Skeletal muscle satellite cell (primary cell): Measurements from ENCODE around the gene L2HGDH. TPM values are rescaled to one million over a fixed set of nuclear protein-coding genes. Genes with fewer than 3 reads are reported as not detected.
A peak's percentile ranks its signal among the peaks of the same experiment; 100 is the strongest.
"Not testable (repeated sequence)": the region's sequence is repeated elsewhere in the genome, so short reads cannot be mapped to it uniquely, and the experiment has no call there.

ENCODE experiments used
- H3K27me3 ChIP-seq: 2 replicates; pipeline ENCODE4 v1.7.0; 2013; ENCODE audit warnings: low read length; ENCODE audit not compliant: control insufficient read depth, insufficient read depth
- H3K36me3 ChIP-seq: 2 replicates; pipeline ENCODE4 v1.7.0; 2013; ENCODE audit warnings: mild to moderate bottlenecking, control low read depth, low read length; ENCODE audit not compliant: insufficient read depth
- H3K4me1 ChIP-seq: 2 replicates; pipeline ENCODE4 v1.7.0; 2013; ENCODE audit warnings: low read length; ENCODE audit not compliant: control insufficient read depth, insufficient read depth
- H3K4me2 ChIP-seq: 2 replicates; pipeline ENCODE4 v1.7.0; 2013; ENCODE audit warnings: mild to moderate bottlenecking, low read length
- H3K4me3 ChIP-seq: 2 replicates; pipeline ENCODE4 v1.7.0; 2013; ENCODE audit warnings: low read length
- H3K9ac ChIP-seq: 2 replicates; pipeline ENCODE4 v1.7.0; 2013; ENCODE audit warnings: mild to moderate bottlenecking, low read depth, low read length, moderate library complexity
- H3K9me3 ChIP-seq: replicated peaks from 2 replicates; pipeline ENCODE4 v1.7.0; 2013; ENCODE audit warnings: mild to moderate bottlenecking, control low read depth, low read length
- total RNA-seq: library from RNA; depleted of rRNA; stranded (reverse); fragments of >200 nt; gene quantifications from 2 replicates; pipeline ENCODE4 v1.2.3, GENCODE V29; 2012; rRNA removed

The L2HGDH gene
- total RNA-seq, result 3.3 and 3.5 TPM in 2 replicates

DNA sequence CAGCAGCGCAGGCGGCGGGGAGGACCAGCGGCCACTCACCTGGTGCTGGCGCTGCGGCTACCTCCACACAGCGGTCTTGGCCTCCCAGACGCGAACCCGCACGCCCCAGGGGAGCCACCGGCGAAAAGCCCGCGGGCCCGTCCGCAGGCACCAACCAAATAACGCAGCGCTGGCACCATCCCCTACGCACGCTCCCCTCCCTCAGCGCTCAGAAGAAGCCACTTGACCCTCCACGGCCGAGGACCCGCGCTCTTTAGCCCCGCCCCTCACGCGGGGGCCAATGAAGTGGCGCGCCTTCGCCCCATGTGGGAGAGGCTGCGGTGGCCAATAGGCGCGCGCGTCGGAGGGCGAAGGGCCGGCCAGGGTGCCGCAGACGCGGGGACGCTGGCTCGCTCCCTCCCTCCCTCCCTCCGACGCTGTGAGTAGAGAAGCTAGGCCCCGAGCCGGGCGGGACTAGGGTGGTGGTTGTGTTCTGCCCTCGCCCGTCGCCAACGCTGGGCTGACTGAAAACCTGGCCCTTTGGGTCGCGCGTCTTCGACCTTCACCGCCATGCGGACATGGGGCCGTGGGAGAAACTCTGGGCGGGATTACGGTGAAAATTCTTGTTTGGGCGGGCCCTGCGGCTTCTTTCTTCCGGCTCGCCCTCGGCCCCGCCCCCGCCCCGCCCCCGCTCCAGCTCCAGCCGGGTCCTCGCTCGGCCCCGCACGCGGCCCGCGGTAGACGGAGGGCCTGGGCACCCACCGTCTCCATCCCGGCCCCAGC, at the start of gene L2HGDH, which contains the start of gene DMAC2L:
L2HGDH (minus strand) TSS at position 258 of the 762 bp plus-strand sequence; CDS start at position 179, 79 bp downstream.
DMAC2L (plus strand) TSS at position 353 of the 762 bp plus-strand sequence. CDS start 9,164 bp downstream, outside the sequence.
- Histone ChIP-seq H3K9me3 (no peaks in the 10 kb centered on the region), H3K27me3 (no peaks in the 10 kb centered on the region), H3K4me3 (peak within 1 kb of the TSS; percentile 91), H3K4me1 (peaks cover 12% of the 10 kb centered on the region), H3K4me2 (peak within 1 kb of the TSS; percentile 90), H3K9ac (peak within 1 kb of the TSS; percentile 87), H3K36me3 (no peaks in the 10 kb centered on the region)

DNA sequence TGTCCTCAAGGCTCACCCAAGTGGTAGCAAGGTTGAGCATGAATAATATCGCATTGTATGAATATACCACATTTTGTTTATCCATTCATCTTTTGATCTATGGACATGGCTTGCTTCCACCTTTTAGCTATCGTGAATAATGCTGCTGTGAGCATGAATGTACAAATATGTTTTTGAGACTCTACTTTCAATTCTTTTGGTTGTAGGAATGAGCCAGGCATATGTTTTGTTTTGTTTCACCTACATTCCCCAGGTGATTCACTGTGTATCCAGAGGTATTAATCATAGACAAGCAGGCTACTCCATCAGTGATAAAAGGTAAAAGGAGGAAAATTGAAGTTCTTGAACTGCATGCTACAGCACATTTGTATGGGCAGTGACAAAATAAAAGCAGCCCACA, 48.8 kb upstream of the L2HGDH start:
- Histone ChIP-seq H3K4me3 (no peak overlapping the region), H3K4me2 (no peak overlapping the region), H3K4me1 (peaks cover 8% of the 10 kb centered on the region), H3K36me3 (no peaks in the 10 kb centered on the region), H3K9ac (no peak overlapping the region), H3K27me3 (no peaks in the 10 kb centered on the region), H3K9me3 (no peaks in the 10 kb centered on the region)

DNA sequence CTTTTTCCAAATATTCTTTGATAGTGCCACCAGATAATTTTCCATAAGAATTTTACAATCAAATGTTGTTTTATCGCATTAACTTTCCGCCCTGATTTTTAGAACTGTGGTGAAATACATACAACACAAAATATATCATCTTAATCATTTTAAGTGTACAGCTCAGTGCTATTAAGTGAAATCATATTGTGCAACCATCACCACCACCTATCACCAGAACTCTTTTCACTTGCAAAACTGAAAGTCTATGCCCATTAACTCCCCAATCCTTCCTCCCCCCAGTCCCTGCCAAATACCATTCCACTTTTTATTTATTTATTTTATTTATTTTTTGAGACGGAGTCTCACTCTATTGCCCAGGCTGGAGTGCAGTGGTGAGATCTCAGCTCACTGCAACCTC, 48.1 kb upstream of the L2HGDH start:
- Histone ChIP-seq H3K4me2 (no peak overlapping the region), H3K4me3 (no peak overlapping the region), H3K27me3 (no peaks in the 10 kb centered on the region), H3K4me1 (peaks cover 8% of the 10 kb centered on the region), H3K9me3 (no peaks in the 10 kb centered on the region), H3K9ac (no peak overlapping the region), H3K36me3 (no peaks in the 10 kb centered on the region)

- Histone ChIP-seq H3K4me1 (peaks cover 8% of the 10 kb centered on the region), H3K36me3 (no peaks in the 10 kb centered on the region), H3K4me2 (no peak overlapping the region), H3K9ac (no peak overlapping the region), H3K27me3 (no peaks in the 10 kb centered on the region), H3K4me3 (no peak overlapping the region), H3K9me3 (no peaks in the 10 kb centered on the region)
These were observed 47.6 kb upstream of the L2HGDH start for GRCh38 chr14:50359631-50360030.

DNA sequence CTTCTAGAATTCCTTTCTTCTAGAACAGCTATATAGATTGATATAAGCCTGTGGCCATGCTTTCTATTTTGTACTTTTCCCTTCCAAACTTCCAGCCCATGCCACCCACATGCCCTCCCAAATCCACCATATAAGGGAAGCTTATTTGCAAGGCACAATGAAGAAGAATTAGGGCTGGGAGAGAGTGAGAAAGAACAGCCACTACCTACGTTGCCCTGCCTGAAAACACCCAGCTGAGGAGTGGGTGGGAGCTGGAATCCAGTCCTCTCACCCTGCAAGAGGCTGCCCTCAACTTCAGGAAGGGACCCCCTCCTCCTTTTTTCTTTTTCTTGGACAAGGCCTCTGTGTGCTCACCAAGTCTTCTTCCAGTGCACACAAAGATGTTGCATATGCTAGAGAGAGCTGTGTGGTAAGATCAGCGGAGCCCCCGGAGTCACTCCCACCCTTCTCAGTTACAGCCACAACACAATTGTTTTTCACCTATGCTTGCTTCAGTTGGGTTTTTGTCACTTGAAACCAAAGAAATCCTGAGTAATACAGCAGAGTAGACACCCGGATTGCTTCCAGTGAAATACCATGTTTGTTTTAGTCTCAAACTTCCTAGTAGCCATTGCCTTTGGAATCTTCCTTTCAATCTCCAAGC, 45.8 kb upstream of the L2HGDH start:
- no peaks in the 10 kb centered on the region for H3K36me3 ChIP-seq
- H3K4me1 ChIP-seq, result peaks cover 6% of the 10 kb centered on the region
- no peak overlapping the region for H3K4me3 ChIP-seq
- no peak overlapping the region for H3K4me2 ChIP-seq
- H3K27me3 ChIP-seq, result no peaks in the 10 kb centered on the region
- no peak overlapping the region for H3K9ac ChIP-seq
- no peaks in the 10 kb centered on the region for H3K9me3 ChIP-seq

DNA sequence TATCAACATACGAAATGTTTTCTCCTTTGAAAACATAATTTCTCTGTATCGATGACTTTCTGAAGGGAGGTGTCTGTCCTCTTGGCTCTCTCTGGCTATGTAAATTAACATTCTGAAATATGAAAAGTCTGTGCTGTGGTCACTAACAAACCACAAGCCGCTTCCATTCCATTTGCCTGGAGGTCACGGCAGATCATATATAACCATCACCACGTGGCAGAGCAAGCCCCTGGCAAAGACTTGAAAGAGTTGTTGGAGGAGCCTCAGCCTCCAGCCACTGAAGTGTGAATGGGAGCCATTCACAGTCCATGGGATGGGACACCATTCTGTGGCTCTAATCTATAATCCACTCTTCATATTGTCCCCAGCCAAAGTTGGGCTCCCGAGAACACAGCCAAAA, 45.1 kb upstream of the L2HGDH start:
- Histone ChIP-seq H3K27me3 (no peaks in the 10 kb centered on the region), H3K4me1 (peaks cover 11% of the 10 kb centered on the region), H3K36me3 (no peaks in the 10 kb centered on the region), H3K9me3 (no peaks in the 10 kb centered on the region), H3K4me3 (no peak overlapping the region), H3K4me2 (no peak overlapping the region), H3K9ac (no peak overlapping the region)

- H3K9me3 ChIP-seq, H3K9ac ChIP-seq, H3K4me3 ChIP-seq, H3K27me3 ChIP-seq, H3K4me2 ChIP-seq, H3K36me3 ChIP-seq: not testable (repeated sequence)
- H3K4me1 ChIP-seq, result peaks cover 16% of the 10 kb centered on the region
These were observed 44.3 kb upstream of the L2HGDH start for GRCh38 chr14:50356283-50356682.

GRCh38 chr14:50355692-50356091, 43.7 kb upstream of the L2HGDH start:
- Histone ChIP-seq H3K4me1 (peaks cover 22% of the 10 kb centered on the region), H3K4me2 (no peak overlapping the region), H3K36me3 (no peaks in the 10 kb centered on the region), H3K9ac (no peak overlapping the region), H3K4me3 (no peak overlapping the region), H3K27me3 (no peaks in the 10 kb centered on the region), H3K9me3 (no peaks in the 10 kb centered on the region)

DNA sequence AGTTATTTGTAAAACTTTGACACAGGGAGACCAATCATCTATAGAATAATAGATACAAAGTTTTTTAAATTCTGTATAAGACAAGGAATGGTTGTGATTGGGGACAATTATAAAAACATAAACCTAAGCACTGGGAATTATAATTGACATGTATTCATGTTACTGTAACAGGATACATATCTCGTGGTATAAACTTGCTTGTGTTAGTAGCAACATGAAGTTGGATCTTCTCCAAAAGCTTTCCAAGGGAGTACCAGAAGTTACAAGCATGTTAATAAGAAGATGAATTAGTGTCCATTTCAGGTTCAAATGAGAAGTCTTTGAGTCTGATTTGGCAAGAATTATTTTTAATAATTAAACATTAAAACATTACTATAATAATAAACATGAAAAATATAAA, 42.5 kb upstream of the L2HGDH start:
- peaks cover 23% of the 10 kb centered on the region for H3K4me1 ChIP-seq
- no peak overlapping the region for H3K4me2 ChIP-seq
- H3K9me3 ChIP-seq, result no peaks in the 10 kb centered on the region
- no peaks in the 10 kb centered on the region for H3K36me3 ChIP-seq
- no peaks in the 10 kb centered on the region for H3K27me3 ChIP-seq
- no peak overlapping the region for H3K9ac ChIP-seq
- H3K4me3 ChIP-seq, result no peak overlapping the region

- H3K9me3 ChIP-seq, result no peaks in the 10 kb centered on the region
- peak overlapping the region; percentile 47 for H3K4me2 ChIP-seq
- peak overlapping the region; percentile 28 for H3K9ac ChIP-seq
- H3K4me1 ChIP-seq, result peaks cover 23% of the 10 kb centered on the region
- no peak overlapping the region for H3K4me3 ChIP-seq
- H3K36me3 ChIP-seq, result no peaks in the 10 kb centered on the region
- H3K27me3 ChIP-seq, result no peaks in the 10 kb centered on the region
These were observed 41.1 kb upstream of the L2HGDH start for GRCh38 chr14:50353126-50353525.

- Histone ChIP-seq H3K9me3 (no peaks in the 10 kb centered on the region), H3K4me3 (no peak overlapping the region), H3K27me3 (no peaks in the 10 kb centered on the region), H3K4me1 (peaks cover 27% of the 10 kb centered on the region), H3K4me2 (peak overlapping the region; percentile 47), H3K9ac (peak overlapping the region; percentile 28), H3K36me3 (no peaks in the 10 kb centered on the region)
These were observed 40.6 kb upstream of the L2HGDH start for GRCh38 chr14:50352584-50352983.
